Measurements from ENCODE around the gene UBE4A. TPM values are rescaled to one million over a fixed set of nuclear protein-coding genes. Genes with fewer than 3 reads are reported as not detected.

The UBE4A gene
- total RNA-seq, 1 donor from 2014 or later: 33.2 TPM

Other genes starting within 250 kb of the UBE4A start
- 12.0 TPM for gene SCN4B, start 206.8 kb upstream of the UBE4A start, total RNA-seq
- 17.6 TPM for gene SCN2B, start 183.0 kb upstream of the UBE4A start, total RNA-seq
- gene JAML, start 134.6 kb upstream of the UBE4A start, total RNA-seq: 2.7 TPM
- 1.8 TPM for gene MPZL3, start 107.2 kb upstream of the UBE4A start, total RNA-seq
- gene MPZL2, start 95.3 kb upstream of the UBE4A start, total RNA-seq: 9.8 TPM
- gene CD3E, start 54.9 kb upstream of the UBE4A start, total RNA-seq: 0.38 TPM
- gene CD3D, start 16.9 kb upstream of the UBE4A start, total RNA-seq: 0.62 TPM
- gene CD3G, start 15.3 kb upstream of the UBE4A start, total RNA-seq: not detected
- gene ATP5MG, start 42.0 kb downstream of the UBE4A start, total RNA-seq: 748 TPM
- gene KMT2A, start 76.9 kb downstream of the UBE4A start, total RNA-seq: 23.6 TPM
- 0.30 TPM for gene TTC36, start 167.9 kb downstream of the UBE4A start, total RNA-seq
- 10.6 TPM for gene TMEM25, start 171.6 kb downstream of the UBE4A start, total RNA-seq
- 23.2 TPM for gene IFT46, start 206.3 kb downstream of the UBE4A start, total RNA-seq
- gene ARCN1, start 212.8 kb downstream of the UBE4A start, total RNA-seq: 80.7 TPM
- gene PHLDB1, start 248.0 kb downstream of the UBE4A start, total RNA-seq: 102 TPM

Data from Right ventricle myocardium superior (tissue), 1 donor.